GM12878 (cell line): ENCODE results near the gene LAD1. TPM values are rescaled to one million over a fixed set of nuclear protein-coding genes. Genes with fewer than 3 reads are reported as not detected.

Source experiments
- ATAC-seq: fragments of 200-7000 bp; cut with Tn5 transposase; 3 replicates; pipeline ENCODE4 v1.9.1; 2020; ENCODE audit warnings: mild to moderate bottlenecking, moderate library complexity
- BruUV-seq: library from RNA; stranded (reverse); fragments of 400-500 nt; replicated peaks from 2 replicates; lab custom pipeline; 2021; lab: Mats Ljungman, UMichigan
- CTCF ChIA-PET: fragments of 300-600 bp; sonication (Branson Sonifier 250); formaldehyde crosslinking; extraction: SDS; loops from one replicate; lab custom pipeline; 2021; ENCODE audit warnings: inconsistent platforms; lab: Yijun Ruan, JAX
- POLR2A ChIA-PET: fragments of 350-600 bp; formaldehyde crosslinking; extraction: SDS; loops from one replicate; lab custom pipeline; 2021; ENCODE audit warnings: inconsistent platforms; lab: Charles Lee
- RAD21 ChIA-PET: fragments of 300-600 bp; sonication (Branson Sonifier 250); formaldehyde crosslinking; loops from one replicate; lab custom pipeline; 2023; ENCODE audit warnings: antibody characterized with exemption; ENCODE audit not compliant: unreplicated experiment; lab: Charles Lee
- SMC1A ChIA-PET: fragments of 300-600 bp; sonication (Branson Sonifier 250); formaldehyde crosslinking; loops from one replicate; lab custom pipeline; 2023; ENCODE audit not compliant: unreplicated experiment, uncharacterized antibody; lab: Charles Lee
- DNase-seq: peaks from one replicate; pipeline ENCODE4 v3.0.0-alpha.2; 2011; ENCODE audit warnings: low read depth, low spot score
- FAIRE-seq: peaks from 3 replicates; lab custom pipeline; 2011; peaks lifted over from hg19 to GRCh38; lab: Jason Lieb, UNC
- H2AFZ ChIP-seq: 2 replicates; pipeline ENCODE4 v1.6.0; 2011; ENCODE audit warnings: low read depth, low read length, control low read depth; ENCODE audit not compliant: control insufficient read depth
- H3K27ac ChIP-seq: 2 replicates; pipeline ENCODE4 v1.5.1; 2011; ENCODE audit warnings: control low read depth; ENCODE audit not compliant: control insufficient read depth, insufficient read depth
- H3K27me3 ChIP-seq, 2 experiments: replicated peaks in 1 of 2; 2 replicates each; pipeline versions ENCODE4 v1.6.0 to v1.6.1; 2011; ENCODE audit warnings: low read length in 1 of 2; ENCODE audit not compliant: control insufficient read depth in 2 of 2, insufficient read depth in 2 of 2
- H3K36me3 ChIP-seq, 2 experiments: 2 replicates each; pipeline ENCODE4 v1.5.1; 2011; ENCODE audit warnings: low read length in 1 of 2; ENCODE audit not compliant: control insufficient read depth in 2 of 2, insufficient read depth in 2 of 2
- H3K4me1 ChIP-seq: 2 replicates; pipeline ENCODE4 v1.6.1; 2011; ENCODE audit warnings: mild to moderate bottlenecking, low read length, moderate library complexity, mixed read lengths; ENCODE audit not compliant: control insufficient read depth, insufficient read depth
- H3K4me2 ChIP-seq: 2 replicates; pipeline ENCODE4 v1.6.0; 2011; ENCODE audit warnings: control low read depth; ENCODE audit not compliant: control insufficient read depth, insufficient read depth
- H3K4me3 ChIP-seq: fragments of 200-600 bp; sonication (generic); 2 replicates; pipeline ENCODE4 v1.5.1; 2016
- H3K79me2 ChIP-seq: 2 replicates; pipeline ENCODE4 v1.6.0; 2011; ENCODE audit warnings: low read length; ENCODE audit not compliant: control insufficient read depth, insufficient read depth
- H3K9ac ChIP-seq: 2 replicates; pipeline ENCODE4 v1.8.0; 2011; ENCODE audit warnings: low read length, control low read depth, mixed read lengths; ENCODE audit not compliant: control insufficient read depth, insufficient read depth
- H3K9me3 ChIP-seq: replicated peaks from 3 replicates; pipeline ENCODE4 v1.5.1; 2011; ENCODE audit warnings: mild to moderate bottlenecking, low read length; ENCODE audit not compliant: control insufficient read depth, insufficient read depth
- H4K20me1 ChIP-seq: 2 replicates; pipeline ENCODE4 v1.6.0; 2011; ENCODE audit not compliant: control insufficient read depth, insufficient read depth
- ATF3 ChIP-seq: IDR thresholded peaks from 2 replicates; pipeline ENCODE4 v1.6.1; 2011; ENCODE audit warnings: low read depth, mild to moderate bottlenecking, low read length, moderate library complexity, borderline replicate concordance; ENCODE audit errors: extremely low read depth
- BMI1 ChIP-seq: fragments of 450-650 bp; IDR thresholded peaks from 2 replicates; pipeline ENCODE4 v1.6.1; 2016; ENCODE audit warnings: mild to moderate bottlenecking, moderate library complexity, borderline replicate concordance
- HDAC2 ChIP-seq: fragments of 200-600 bp; sonication (generic); IDR thresholded peaks from 2 replicates; pipeline ENCODE4 v1.6.1; 2017
- HDGF ChIP-seq: fragments of 450-650 bp; IDR thresholded peaks from 2 replicates; pipeline ENCODE4 v1.6.1; 2016; ENCODE audit warnings: antibody characterized with exemption
- KDM1A ChIP-seq: fragments of 200-600 bp; sonication (generic); IDR thresholded peaks from 2 replicates; pipeline ENCODE4 v1.6.1; 2016; ENCODE audit warnings: borderline replicate concordance
- ZBTB33 ChIP-seq: fragments of 450-650 bp; IDR thresholded peaks from 2 replicates; pipeline ENCODE4 v1.6.1; 2017; ENCODE audit warnings: mild to moderate bottlenecking
- WGBS: methylation state at CpG from one replicate; pipeline ENCODE4 v1.1.6; 2016; ENCODE audit warnings: low lambda C conversion rate; ENCODE audit not compliant: insufficient replicate concordance, insufficient coverage; ENCODE audit errors: missing lambda C conversion rate; 5-methylcytosine and 5-hydroxymethylcytosine counted together
- in situ Hi-C: fragments of 300-500 bp; cut with MboI; formaldehyde crosslinking; loops from 9 replicates; pipeline ENCODE4 v1.14.3; 2018; ENCODE audit warnings: mixed read lengths
- intact Hi-C: fragments of 100-400 bp; cut with micrococcal nuclease; formaldehyde crosslinking; loops from one replicate; pipeline ENCODE4 v1.14.2; 2022; ENCODE audit not compliant: unreplicated experiment
- polyA plus RNA-seq, 11 experiments: library from polyadenylated mRNA; depleted of rRNA in 4 of 11; unstranded in 6 of 11; stranded (reverse) in 5 of 11; fragments of >200 nt; fragmentation: Nextera tagmentation in 4 of 11; fragmentation: Illumina TruSeq in 1 of 11; extraction: Ambion mirVana in 4 of 11; extraction: Trizol in 1 of 11; gene quantifications; 1 replicate in 1 of 11; 2 replicates in 10 of 11; pipeline versions ENCODE4 v1.2.1 to v1.2.3, GENCODE V29; 2011 to 2016; ENCODE audit warnings: inconsistent platforms in 2 of 11, missing spikeins in 2 of 11, low read depth in 1 of 11
- total RNA-seq, 4 experiments: library from RNA; depleted of rRNA in 3 of 4; stranded (reverse); fragments of >200 nt in 3 of 4; fragmentation: Illumina TruSeq in 1 of 4; extraction: Trizol in 1 of 4; gene quantifications; 2 replicates each; pipeline versions ENCODE4 v1.2.1 to v1.2.3, GENCODE V29; 2013 to 2021

Gene LAD1
- total and polyA plus RNA-seq, 10 of the 15 experiments (the other 5 are each of a cell fraction or from before 2014, with no cell fraction given) = 0.05 to 0.48 (median 0.32) TPM; not detected in 3

GRCh38 chr1:201430776-201431175 is 31.7 kb upstream of the LAD1 start:
- intact Hi-C loops = no loop called here
- H3K27ac ChIP-seq = no peak overlapping the region
- TF ChIP-seq BMI1 (no peak), ZBTB33 (no peak), HDAC2 (no peak), HDGF (no peak), ATF3 (no peak), KDM1A (no peak)
- RAD21 ChIA-PET = interaction anchor here (1.0 kb wide), 1 partner anchor 82 kb away, joined by 3 read pairs; no protein-coding TSS in a partner anchor
- peaks cover 3% of the 10 kb centered on the region for H3K4me1 ChIP-seq
- ATAC-seq (no peak), DNase-seq (no peak), FAIRE-seq (no peak)
- no peaks in the 10 kb centered on the region for H3K79me2 ChIP-seq
- no peaks in the 10 kb centered on the region for H3K9me3 ChIP-seq
- no peak overlapping the region for H3K9ac ChIP-seq
- SMC1A ChIA-PET = interaction anchor here (1.0 to 1.6 kb wide), 3 partner anchors 9 to 25 kb away, joined by 3 to 4 read pairs (median 4); partner anchors contain the start of gene TNNI1
- 56% methylated on average over 4 of the region's 4 CpGs for WGBS
- in situ Hi-C loops = no loop called here
- H2AFZ ChIP-seq = no peak overlapping the region
- POLR2A ChIA-PET = no interaction called here
- BruUV-seq = no TSS peak
- no peak overlapping the region for H3K4me2 ChIP-seq
- H3K4me3 ChIP-seq = no peak overlapping the region
- CTCF ChIA-PET = interaction anchor here (1.0 to 6.8 kb wide), 4 partner anchors 17 to 82 kb away, joined by 3 to 88 read pairs (median 43); no protein-coding TSS in a partner anchor
- H3K27me3 ChIP-seq = no peaks in the 10 kb centered on the region
- H3K36me3 ChIP-seq = no peaks in the 10 kb centered on the region
- H4K20me1 ChIP-seq = no peaks in the 10 kb centered on the region
